Stomach (tissue), 9 donors: ENCODE data around the gene AGA. TPM values are rescaled to one million over a fixed set of nuclear protein-coding genes. Genes with fewer than 3 reads are reported as not detected.

ENCODE experiments used
- DNase-seq, 2 donors: peaks; one replicate each; pipeline versions ENCODE4 v3.0.0 to v3.0.0-alpha.2; 2013 to 2019
- H3K27ac ChIP-seq, 5 donors: fragments of 200-600 bp in 4 of 5; sonication (generic) in 4 of 5; one replicate each; pipeline ENCODE4 v1.5.1; 2013 to 2019; ENCODE audit warnings: mild to moderate bottlenecking in 1 of 5, moderate library complexity in 1 of 5
- H3K27me3 ChIP-seq, 3 donors: fragments of 200-600 bp; sonication (generic); one replicate each; pipeline ENCODE4 v1.5.1; 2017 to 2019; ENCODE audit warnings: mixed run types in 1 of 3
- H3K36me3 ChIP-seq, 4 donors: fragments of 200-600 bp; sonication (generic); 1 replicate in 3 of 4; 2 replicates in 1 of 4; pipeline ENCODE4 v1.5.1; 2016 to 2019
- H3K4me1 ChIP-seq, 4 donors: fragments of 200-600 bp; sonication (generic); one replicate each; pipeline ENCODE4 v1.5.1; 2016 to 2019
- H3K4me3 ChIP-seq, 4 donors: fragments of 200-600 bp; sonication (generic) in 3 of 4; one replicate each; pipeline ENCODE4 v1.5.1; 2016 to 2019; ENCODE audit warnings: mild to moderate bottlenecking in 1 of 4
- H3K9me3 ChIP-seq, 4 donors: fragments of 200-600 bp; sonication (generic); one replicate each; pipeline ENCODE4 v1.5.1; 2016 to 2019
- CTCF ChIP-seq, 7 experiments: fragments of 450-650 bp in 4 of 7; fragments of 200-600 bp in 3 of 7; sonication (generic) in 3 of 7; IDR thresholded peaks; one replicate each; pipeline ENCODE4 v1.5.1; 2016 to 2019; ENCODE audit warnings: antibody characterized with exemption in 7 of 7, control low read depth in 2 of 7, mild to moderate bottlenecking in 1 of 7
- EP300 ChIP-seq: sonication (generic); formaldehyde crosslinking; IDR thresholded peaks from one replicate; pipeline ENCODE4 v1.6.1; 2017; ENCODE audit warnings: antibody characterized with exemption
- POLR2A ChIP-seq, 4 donors: fragments of 450-650 bp; IDR thresholded peaks; one replicate each; pipeline ENCODE4 v1.6.1; 2016; ENCODE audit warnings: antibody characterized with exemption in 4 of 4, control low read depth in 2 of 4, mild to moderate bottlenecking in 1 of 4, moderate library complexity in 1 of 4
- POLR2AphosphoS5 ChIP-seq, 3 donors: sonication (generic); formaldehyde crosslinking; IDR thresholded peaks; one replicate each; pipeline ENCODE4 v1.6.1; 2016; ENCODE audit warnings: antibody characterized with exemption in 3 of 3
- WGBS, 5 donors: extraction: QIAGEN DNeasy Blood & Tissue Kit in 3 of 5; methylation state at CpG; one replicate each; pipeline versions ENCODE4 v1.1.5 to v1.1.7; 2013 to 2018; 5-methylcytosine and 5-hydroxymethylcytosine counted together
- intact Hi-C: fragments of 100-400 bp; cut with DNase I; formaldehyde crosslinking; loops from one replicate; pipeline ENCODE4 v1.15.1; 2023; ENCODE audit warnings: low total_unique reads
- polyA plus RNA-seq, 3 donors: library from polyadenylated mRNA; stranded (reverse); fragments of 200-250 nt; gene quantifications; one replicate each; pipeline ENCODE4 v1.2.3, GENCODE V29; 2013
- total RNA-seq, 5 donors: library from RNA; depleted of rRNA; stranded (reverse); fragments of >200 nt; gene quantifications; one replicate each; pipeline versions ENCODE4 v1.1.0 to v1.2.3, GENCODE V29; 2014 to 2016
- donor health status: healthy with polysubstance abuse.
- donor health status: Bipolar disorder and iron deficiency.
- donor health status: healthy.

The AGA gene
- total and polyA plus RNA-seq, 8 donors = 2.3 to 36.4 (median 7.3) TPM

DNA sequence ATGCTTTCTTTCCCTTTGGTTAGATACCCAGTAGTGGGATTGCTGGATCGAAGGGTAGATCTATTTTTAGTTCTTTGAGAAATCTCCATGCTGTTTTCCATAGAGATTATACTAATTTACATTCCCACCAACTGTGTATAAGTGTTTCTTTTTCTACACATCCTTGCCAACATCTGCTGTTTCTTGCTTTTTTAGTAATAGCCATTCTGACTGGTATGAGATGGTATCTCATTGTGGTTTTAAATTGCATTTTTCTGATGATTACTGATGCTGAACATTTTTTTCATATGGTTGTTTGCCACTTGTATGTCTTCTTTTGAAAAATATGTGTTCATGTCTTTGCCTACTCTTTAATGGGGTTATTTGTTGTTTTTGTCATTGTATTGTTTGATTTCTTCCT is 6.6 kb upstream of the AGA start:
- Histone ChIP-seq H3K36me3 (no peaks in the 10 kb centered on the region), H3K4me1 (no peaks in the 10 kb centered on the region), H3K9me3 (no peaks in the 10 kb centered on the region), H3K27ac (no peak overlapping the region), H3K27me3 (no peaks in the 10 kb centered on the region), H3K4me3 (no peak overlapping the region)
- intact Hi-C loops = no loop called here
- 67 to 82% (median 69%) methylated on average over 1 of the region's 1 CpG for WGBS, 5 donors
- TF ChIP-seq CTCF (IDR thresholded peaks at IDR 0.05) = no peak
- TF ChIP-seq POLR2AphosphoS5 (IDR thresholded peaks at IDR 0.05) = no peak
- TF ChIP-seq POLR2A (IDR thresholded peaks at IDR 0.05) = no peak
- no peak for TF ChIP-seq EP300
- no peak for DNase-seq

DNA sequence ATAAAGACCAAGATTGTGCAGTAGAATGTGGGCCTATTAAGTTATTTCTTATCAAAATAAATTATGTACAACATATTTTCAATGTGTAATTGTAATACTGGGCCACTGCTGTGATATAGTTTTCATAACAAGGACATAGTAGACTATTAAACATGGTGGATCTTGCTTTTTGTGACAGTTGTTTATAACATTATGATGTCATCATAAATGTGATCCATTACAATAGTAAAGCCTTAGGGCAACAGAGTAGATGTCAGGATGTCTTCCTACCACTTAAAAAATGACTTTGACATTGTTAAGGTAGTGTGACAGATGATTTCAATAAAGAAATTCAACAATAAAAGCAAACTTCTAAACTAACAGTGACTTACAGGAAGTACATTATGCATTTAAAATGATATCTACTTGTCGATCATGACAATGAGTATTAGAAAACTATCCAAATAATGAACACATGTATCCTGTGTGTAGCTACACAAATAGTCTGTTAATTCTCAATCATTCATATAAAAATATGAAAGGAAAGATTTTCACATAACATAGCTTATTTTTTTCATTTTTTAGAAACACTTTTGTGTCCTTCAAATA is 5.3 kb upstream of the AGA start:
- Histone ChIP-seq H3K27me3 (no peaks in the 10 kb centered on the region), H3K9me3 (no peaks in the 10 kb centered on the region), H3K4me1 (peaks cover 0 to 7% (median 0%) of the 10 kb centered on the region in 4 donors), H3K27ac (no peak overlapping the region), H3K4me3 (no peak overlapping the region), H3K36me3 (no peaks in the 10 kb centered on the region)
- no peak for DNase-seq
- intact Hi-C loops = no loop called here
- TF ChIP-seq POLR2A (IDR thresholded peaks at IDR 0.05) = no peak
- no peak for TF ChIP-seq CTCF (IDR thresholded peaks at IDR 0.05)
- TF ChIP-seq EP300 = no peak
- no peak for TF ChIP-seq POLR2AphosphoS5 (IDR thresholded peaks at IDR 0.05)
- WGBS, 5 donors = 47 to 60% (median 49%) methylated on average over 1 of the region's 1 CpG

DNA sequence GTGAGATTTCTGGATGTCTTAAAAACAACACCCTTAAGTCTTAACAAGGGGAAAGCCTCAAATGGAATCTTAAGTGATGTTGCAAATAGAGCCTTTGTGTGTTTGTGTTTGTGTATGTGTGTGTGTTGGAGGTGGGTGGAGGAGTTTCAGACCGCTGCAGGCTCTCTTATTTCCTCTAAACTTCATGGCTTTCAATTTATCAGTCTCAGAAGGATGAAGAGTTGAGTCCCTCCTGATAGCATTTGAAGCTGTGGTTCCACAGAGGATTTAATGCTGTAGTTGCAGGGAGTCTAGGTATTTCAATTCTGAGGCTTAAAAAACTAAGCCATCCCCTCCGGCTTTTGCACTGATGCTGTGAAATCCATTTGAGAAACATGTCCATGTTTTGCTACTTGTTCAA is 4.3 kb upstream of the AGA start:
- WGBS, 5 donors = 79 to 86% (median 85%) methylated on average over 2 of the region's 2 CpGs
- Histone ChIP-seq H3K9me3 (no peaks in the 10 kb centered on the region), H3K4me3 (no peak overlapping the region), H3K27me3 (no peaks in the 10 kb centered on the region), H3K27ac (no peak overlapping the region), H3K4me1 (peaks cover 0 to 9% (median 1%) of the 10 kb centered on the region in 4 donors), H3K36me3 (no peaks in the 10 kb centered on the region)
- intact Hi-C loops = no loop called here
- no peak for DNase-seq
- TF ChIP-seq EP300 = no peak
- TF ChIP-seq CTCF (IDR thresholded peaks at IDR 0.05) = no peak
- no peak for TF ChIP-seq POLR2A (IDR thresholded peaks at IDR 0.05)
- TF ChIP-seq POLR2AphosphoS5 (IDR thresholded peaks at IDR 0.05) = no peak

- H3K4me1 ChIP-seq = peaks cover 0 to 20% (median 9%) of the 10 kb centered on the region in 4 donors
- 79 to 90% (median 88%) methylated on average over 26 of the region's 26 CpGs for WGBS, 5 donors
- H3K4me3 ChIP-seq = peak overlapping the region in 2 of 4 donors; percentile 9 to 40
- intact Hi-C loops = no loop called here
- no peak for TF ChIP-seq CTCF (IDR thresholded peaks at IDR 0.05)
- no peak for TF ChIP-seq EP300
- no peak for TF ChIP-seq POLR2AphosphoS5 (IDR thresholded peaks at IDR 0.05)
- TF ChIP-seq POLR2A (IDR thresholded peaks at IDR 0.05) = no peak
- H3K36me3 ChIP-seq = no peaks in the 10 kb centered on the region
- no peaks in the 10 kb centered on the region for H3K27me3 ChIP-seq
- no peaks in the 10 kb centered on the region for H3K9me3 ChIP-seq
- no peak overlapping the region for H3K27ac ChIP-seq
- peak in 1 of 2 donors; percentile 7 for DNase-seq
These were observed 2.9 kb upstream of the AGA start for GRCh38 chr4:177444911-177445736.
